Measurements from ENCODE around the gene PPIL1. TPM values are rescaled to one million over a fixed set of nuclear protein-coding genes. Genes with fewer than 3 reads are reported as not detected.

The PPIL1 gene
- total RNA-seq, 2 experiments from 2014 or later = 32.6 to 33.5 TPM

DNA sequence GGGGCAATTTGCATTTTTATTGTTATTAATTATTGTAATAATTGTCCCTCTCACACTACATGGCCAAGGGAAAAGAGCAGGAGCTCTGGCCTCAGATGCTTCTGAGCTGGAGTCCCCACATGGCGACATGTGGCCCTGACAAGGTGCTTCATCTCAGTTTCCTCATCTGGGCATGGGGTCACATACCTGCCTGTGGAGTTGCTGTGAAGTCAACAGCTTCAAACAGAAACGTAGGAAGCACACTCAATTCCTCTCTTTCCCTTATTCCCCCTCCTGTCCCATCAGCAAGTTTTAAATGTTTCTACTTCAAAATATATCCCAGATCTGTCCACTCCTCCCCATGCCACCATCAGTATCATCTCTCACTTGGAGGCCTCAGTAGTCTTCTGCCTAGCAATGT is 44.0 kb downstream of the PPIL1 start:
- ChIA-PET CTCF (interaction anchor here (0.9 to 1.0 kb wide), 2 partner anchors 48 to 55 kb away, joined by 3 read pairs; partner anchors contain the start of gene C6orf89), POLR2A (no interaction called here)
- no peak for ATAC-seq
- Mint-ChIP-seq H3K4me3 (no peak overlapping the region), H3K36me3 (ENCODE audit: low read depth) (no peaks in the 10 kb centered on the region), H3K4me1 (ENCODE audit: low read depth) (peaks cover 15% of the 10 kb centered on the region), H3K27me3 (ENCODE audit: low read depth) (peaks cover 9% of the 10 kb centered on the region), H3K27ac (no peak overlapping the region), H3K9me3 (ENCODE audit: insufficient read depth) (no peaks in the 10 kb centered on the region)
- no peak for DNase-seq

DNA sequence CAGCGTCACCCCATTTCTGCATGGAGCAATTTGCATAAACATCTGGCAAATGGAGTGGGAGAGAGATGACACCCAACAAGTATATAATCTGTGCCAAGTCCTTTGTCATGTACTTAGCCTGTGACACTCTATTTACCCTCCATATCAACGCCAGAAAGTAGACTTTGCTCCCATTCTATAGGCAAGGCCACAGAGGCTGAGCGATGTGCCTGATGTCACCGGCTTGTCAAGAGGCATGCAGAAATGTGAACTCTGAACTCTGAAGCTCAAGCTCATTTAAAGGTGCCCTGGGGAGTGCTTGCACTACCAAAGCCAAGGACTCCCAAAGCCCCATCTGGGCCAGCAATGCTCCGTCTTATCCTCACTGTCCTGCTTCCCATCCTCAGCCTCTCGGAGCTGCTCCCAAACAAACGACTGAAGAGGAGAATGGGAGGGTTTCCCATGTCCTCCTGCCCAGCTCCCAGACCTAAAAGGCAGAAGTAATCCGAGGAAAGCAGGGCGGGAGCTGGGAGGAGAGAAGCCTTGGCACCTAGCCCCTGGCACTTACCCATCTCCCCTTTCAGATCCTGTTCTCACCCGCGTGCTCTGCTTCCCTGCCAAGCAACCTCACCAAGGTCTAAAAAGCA is 44.6 kb downstream of the PPIL1 start:
- Mint-ChIP-seq H3K27ac (no peak overlapping the region), H3K4me1 (ENCODE audit: low read depth) (peaks cover 15% of the 10 kb centered on the region), H3K36me3 (ENCODE audit: low read depth) (no peaks in the 10 kb centered on the region), H3K27me3 (ENCODE audit: low read depth) (peaks cover 5% of the 10 kb centered on the region), H3K4me3 (no peak overlapping the region), H3K9me3 (ENCODE audit: insufficient read depth) (no peaks in the 10 kb centered on the region)
- DNase-seq (no peak), ATAC-seq (no peak)
- POLR2A ChIA-PET = no interaction called here
- CTCF ChIA-PET = interaction anchor here (0.9 to 1.0 kb wide), 2 partner anchors 47 to 55 kb away, joined by 3 read pairs; partner anchors contain the start of gene C6orf89

DNA sequence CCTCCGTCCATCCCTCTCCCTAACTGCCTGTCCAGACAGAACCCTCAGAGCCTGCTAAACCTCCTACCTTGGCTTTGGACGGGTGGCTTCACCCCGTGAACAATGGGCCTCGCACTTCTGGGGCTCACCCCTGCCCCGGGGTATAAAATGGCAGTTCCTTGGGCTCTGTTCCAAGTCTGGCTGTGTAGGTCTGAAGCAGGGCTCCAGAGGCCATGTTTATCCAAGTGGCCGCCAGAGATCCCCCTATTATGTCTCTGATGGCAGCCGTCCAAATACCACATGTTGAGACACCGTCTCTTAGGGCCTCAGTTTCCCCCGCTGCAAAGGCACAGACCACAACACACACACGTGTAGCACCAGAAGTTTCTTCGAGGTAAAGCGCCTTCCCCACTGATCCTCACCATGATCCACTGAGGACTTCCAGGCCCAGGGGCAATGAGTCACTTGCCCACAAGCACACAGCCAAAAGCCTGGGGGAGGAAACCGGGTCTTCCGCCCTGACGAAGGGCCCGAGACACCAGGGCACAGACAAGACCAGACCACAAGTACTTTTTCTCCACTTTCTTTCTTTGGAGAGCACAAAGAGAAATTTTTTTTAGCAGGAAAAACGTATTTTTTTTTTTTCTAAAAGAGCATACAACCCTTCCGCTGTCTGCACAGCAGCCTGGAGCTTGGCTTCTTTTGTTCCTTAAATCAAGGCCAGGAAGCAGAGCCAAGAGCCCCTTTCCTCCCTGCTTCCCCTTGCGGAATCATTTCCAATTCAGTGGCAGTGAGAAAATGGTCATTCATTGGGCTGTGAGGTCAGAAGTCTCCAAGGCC is 47.1 kb downstream of the PPIL1 start:
- Mint-ChIP-seq H3K27ac (peak overlapping the region; percentile 37), H3K4me3 (no peak overlapping the region), H3K4me1 (ENCODE audit: low read depth) (peaks cover 15% of the 10 kb centered on the region), H3K27me3 (ENCODE audit: low read depth) (peaks cover 3% of the 10 kb centered on the region), H3K9me3 (ENCODE audit: insufficient read depth) (no peaks in the 10 kb centered on the region), H3K36me3 (ENCODE audit: low read depth) (no peaks in the 10 kb centered on the region)
- DNase-seq (peak; percentile 52), ATAC-seq (peak; percentile 85)
- POLR2A ChIA-PET = no interaction called here
- CTCF ChIA-PET = no interaction called here

DNA sequence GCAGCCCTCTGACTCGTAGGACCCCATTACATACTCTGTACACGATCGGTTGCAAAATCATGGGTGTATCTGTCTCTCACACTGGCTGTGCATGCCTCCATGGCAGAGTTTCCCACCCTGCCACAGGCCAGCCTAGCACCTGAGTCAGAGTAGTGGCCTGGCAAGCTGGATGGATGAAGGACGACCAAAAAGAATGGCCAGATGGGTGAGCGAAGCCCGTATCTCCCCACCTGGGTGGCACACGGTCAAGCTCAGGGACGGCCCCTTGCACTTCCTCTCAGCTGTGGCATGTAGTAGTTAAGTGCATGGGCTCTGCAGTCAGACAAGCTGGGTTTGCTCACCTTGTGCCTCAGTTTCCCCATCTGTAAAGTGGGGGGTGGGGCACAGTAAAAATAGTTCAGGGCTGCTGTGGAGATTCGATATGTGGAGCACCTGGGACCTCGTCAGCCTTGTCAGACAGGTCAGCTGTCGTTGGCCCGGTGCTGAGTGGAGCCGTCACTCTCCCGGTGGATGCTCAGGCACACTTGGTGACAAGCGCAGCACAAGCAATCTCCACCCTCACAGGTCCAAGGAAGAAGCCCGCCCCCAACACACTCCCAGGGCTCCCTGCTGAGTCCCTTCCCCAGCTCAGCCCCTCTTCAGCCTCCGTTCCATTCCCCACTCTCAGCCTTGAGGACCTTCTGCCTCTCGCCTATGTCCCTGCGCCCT is 47.9 kb downstream of the PPIL1 start:
- CTCF ChIA-PET = interaction anchor here (0.8 kb wide), 1 partner anchor 44 kb away, joined by 4 read pairs; no protein-coding TSS in a partner anchor
- Mint-ChIP-seq H3K4me3 (no peak overlapping the region), H3K27ac (no peak overlapping the region), H3K4me1 (ENCODE audit: low read depth) (peaks cover 18% of the 10 kb centered on the region), H3K27me3 (ENCODE audit: low read depth) (peaks cover 3% of the 10 kb centered on the region), H3K36me3 (ENCODE audit: low read depth) (no peaks in the 10 kb centered on the region), H3K9me3 (ENCODE audit: insufficient read depth) (no peaks in the 10 kb centered on the region)
- no peak for DNase-seq
- POLR2A ChIA-PET = no interaction called here
- no peak for ATAC-seq

DNA sequence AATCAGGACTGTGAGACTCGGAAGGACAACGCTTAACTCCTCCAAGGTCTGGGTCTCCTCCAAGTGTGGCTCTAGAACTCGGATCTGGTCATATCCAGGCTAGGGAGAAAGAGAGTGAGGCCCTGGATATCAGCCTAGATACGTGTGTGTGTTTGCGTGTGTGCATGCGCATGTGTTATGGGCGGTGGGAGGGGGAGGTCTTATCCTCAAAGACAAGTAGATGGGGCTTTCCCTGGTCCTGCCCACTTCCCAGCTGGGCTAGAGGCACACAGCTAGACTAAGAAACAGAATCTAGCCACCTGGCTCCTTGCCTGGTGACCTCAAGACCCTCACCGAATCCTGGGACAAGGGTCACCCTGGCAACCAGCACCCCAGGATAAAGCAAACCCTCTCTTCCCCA is 48.6 kb downstream of the PPIL1 start:
- Mint-ChIP-seq H3K27ac (no peak overlapping the region), H3K4me3 (no peak overlapping the region), H3K9me3 (ENCODE audit: insufficient read depth) (no peaks in the 10 kb centered on the region), H3K4me1 (ENCODE audit: low read depth) (peaks cover 25% of the 10 kb centered on the region), H3K36me3 (ENCODE audit: low read depth) (no peaks in the 10 kb centered on the region), H3K27me3 (ENCODE audit: low read depth) (peaks cover 3% of the 10 kb centered on the region)
- ATAC-seq = no peak
- ChIA-PET POLR2A (no interaction called here), CTCF (interaction anchor here (0.8 to 0.9 kb wide), 2 partner anchors 43 to 192 kb away, joined by 3 to 4 read pairs; no protein-coding TSS in a partner anchor)
- DNase-seq = no peak

DNA sequence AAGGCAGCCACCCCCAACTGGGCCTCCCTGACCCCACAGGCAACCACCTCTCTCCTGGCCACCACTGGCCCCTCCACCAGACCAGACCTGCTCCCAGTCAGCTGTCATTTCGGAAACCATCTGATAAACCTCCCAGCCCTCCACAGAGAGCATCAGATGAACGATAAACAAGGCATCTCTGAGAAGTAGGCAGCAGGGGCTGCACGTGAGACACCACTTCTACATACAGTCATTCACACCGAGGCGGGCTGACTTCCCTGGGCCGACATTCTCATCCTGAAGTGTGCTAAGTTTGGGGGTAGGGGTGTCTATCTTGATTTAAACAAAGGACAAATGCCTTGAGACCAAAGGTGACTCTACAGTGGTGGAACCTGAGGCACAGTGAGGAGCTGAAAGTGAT is 49.2 kb downstream of the PPIL1 start:
- H3K4me1 Mint-ChIP-seq (ENCODE audit: low read depth) = peaks cover 29% of the 10 kb centered on the region
- ATAC-seq (no peak), DNase-seq (no peak)
- CTCF ChIA-PET = interaction anchor here (0.8 to 1.1 kb wide), 3 partner anchors 43 to 193 kb away, joined by 3 to 4 read pairs (median 3); no protein-coding TSS in a partner anchor
- no peak overlapping the region for H3K4me3 Mint-ChIP-seq
- H3K9me3 Mint-ChIP-seq (ENCODE audit: insufficient read depth) = no peaks in the 10 kb centered on the region
- POLR2A ChIA-PET = no interaction called here
- no peaks in the 10 kb centered on the region for H3K27me3 Mint-ChIP-seq (ENCODE audit: low read depth)
- H3K27ac Mint-ChIP-seq = no peak overlapping the region
- H3K36me3 Mint-ChIP-seq (ENCODE audit: low read depth) = no peaks in the 10 kb centered on the region

DNA sequence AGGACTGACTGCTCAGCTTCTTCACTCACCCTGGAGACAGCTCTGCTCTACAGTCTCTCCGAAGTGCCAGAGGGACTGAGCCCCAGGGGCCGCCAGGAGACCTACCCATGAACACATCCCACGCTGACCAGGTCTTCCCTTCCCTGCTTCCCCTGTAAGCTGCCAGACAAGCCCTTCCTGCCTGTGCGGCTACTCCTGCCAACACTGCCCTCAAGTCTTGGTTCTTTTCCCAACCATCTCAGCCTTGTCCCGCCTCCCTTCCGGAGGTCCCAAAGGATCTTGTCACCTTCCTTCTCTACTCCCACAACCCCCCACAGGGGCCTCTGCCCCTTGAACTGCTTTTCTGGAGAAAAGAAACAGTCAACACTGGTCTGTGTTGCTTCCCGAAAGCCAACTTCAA is 50.4 kb downstream of the PPIL1 start:
- Mint-ChIP-seq H3K27me3 (ENCODE audit: low read depth) (no peaks in the 10 kb centered on the region), H3K27ac (no peak overlapping the region), H3K36me3 (ENCODE audit: low read depth) (no peaks in the 10 kb centered on the region), H3K9me3 (ENCODE audit: insufficient read depth) (no peaks in the 10 kb centered on the region), H3K4me3 (no peak overlapping the region), H3K4me1 (ENCODE audit: low read depth) (peaks cover 29% of the 10 kb centered on the region)
- DNase-seq (no peak), ATAC-seq (no peak)
- ChIA-PET CTCF (interaction anchor here (1.0 to 1.1 kb wide), 1 partner anchor 41 kb away, joined by 3 read pairs; no protein-coding TSS in a partner anchor), POLR2A (no interaction called here)

DNA sequence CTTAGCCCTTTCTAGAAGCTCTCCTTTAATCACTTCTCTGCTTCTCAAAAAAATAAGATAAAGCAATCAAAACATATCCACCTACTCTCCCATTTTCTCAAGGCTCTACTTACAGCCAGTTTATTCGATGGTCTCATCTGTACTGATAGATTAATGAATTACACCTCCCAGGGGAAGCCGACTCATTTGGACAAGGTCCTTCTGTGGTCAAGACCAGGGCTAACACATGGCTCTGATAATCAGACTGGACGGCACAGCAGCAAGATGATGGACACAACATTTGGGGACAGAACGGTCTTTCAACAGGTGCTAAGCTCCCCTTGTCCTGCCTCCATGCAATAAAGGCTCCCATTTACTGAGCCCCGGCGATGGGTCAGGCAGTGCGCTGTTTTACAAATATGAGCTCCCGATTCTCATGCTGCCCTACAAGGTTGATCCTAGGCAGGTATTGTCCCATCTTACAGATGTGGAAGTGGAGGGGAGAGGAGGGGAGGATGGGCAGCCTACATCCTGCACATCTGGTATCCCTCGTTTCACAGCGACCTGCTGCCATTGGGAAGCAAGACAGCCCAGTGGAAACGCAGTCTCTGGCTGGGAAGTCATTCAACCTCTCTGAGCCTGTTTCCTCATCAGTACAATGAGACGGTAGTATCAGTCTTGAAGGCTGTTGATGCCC is 51.0 kb downstream of the PPIL1 start:
- no peak for DNase-seq
- ATAC-seq = no peak
- ChIA-PET CTCF (interaction anchor here (1.0 kb wide), 1 partner anchor 41 kb away, joined by 3 read pairs; no protein-coding TSS in a partner anchor), POLR2A (no interaction called here)
- H3K4me3 Mint-ChIP-seq = no peak overlapping the region
- H3K9me3 Mint-ChIP-seq (ENCODE audit: insufficient read depth) = no peaks in the 10 kb centered on the region
- H3K27me3 Mint-ChIP-seq (ENCODE audit: low read depth) = no peaks in the 10 kb centered on the region
- no peak overlapping the region for H3K27ac Mint-ChIP-seq
- H3K4me1 Mint-ChIP-seq (ENCODE audit: low read depth) = peaks cover 29% of the 10 kb centered on the region
- H3K36me3 Mint-ChIP-seq (ENCODE audit: low read depth) = no peaks in the 10 kb centered on the region

DNA sequence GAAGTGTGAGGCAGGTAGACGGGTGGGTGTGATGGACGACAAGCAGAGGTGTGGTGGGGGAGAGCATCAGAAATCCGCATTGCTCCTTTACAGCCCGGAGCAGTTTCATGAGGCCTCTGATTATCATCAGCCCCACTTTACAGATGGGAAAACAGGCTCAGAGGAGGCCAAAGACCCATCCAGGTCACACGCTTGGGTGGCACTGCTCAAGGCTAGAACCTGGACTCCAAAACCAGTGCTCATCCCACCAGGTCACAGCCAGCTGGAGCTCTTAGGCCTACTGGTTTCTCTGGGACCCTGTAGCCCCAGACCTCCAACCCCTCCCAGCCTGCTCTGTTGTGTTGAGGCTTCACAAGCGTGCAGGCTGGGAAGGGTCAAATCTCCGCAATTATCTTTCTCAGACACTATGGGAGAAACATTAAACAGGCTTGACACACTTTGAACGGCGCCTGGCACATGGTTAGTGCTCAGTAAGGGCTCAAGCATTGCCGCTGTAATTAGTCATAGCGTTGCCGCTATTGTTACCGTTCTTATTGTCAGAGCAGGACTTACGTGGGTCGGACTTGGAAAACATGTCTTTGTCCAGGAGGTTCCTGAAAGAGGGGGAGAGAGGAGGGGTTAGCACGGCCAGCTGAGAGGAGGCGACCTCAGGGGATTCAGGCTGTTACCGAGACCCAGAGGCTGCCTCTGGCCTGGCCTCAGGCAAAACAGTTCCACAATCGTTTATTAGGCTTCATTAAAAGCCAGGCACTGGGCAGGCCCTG is 51.9 kb downstream of the PPIL1 start:
- POLR2A ChIA-PET = no interaction called here

DNA sequence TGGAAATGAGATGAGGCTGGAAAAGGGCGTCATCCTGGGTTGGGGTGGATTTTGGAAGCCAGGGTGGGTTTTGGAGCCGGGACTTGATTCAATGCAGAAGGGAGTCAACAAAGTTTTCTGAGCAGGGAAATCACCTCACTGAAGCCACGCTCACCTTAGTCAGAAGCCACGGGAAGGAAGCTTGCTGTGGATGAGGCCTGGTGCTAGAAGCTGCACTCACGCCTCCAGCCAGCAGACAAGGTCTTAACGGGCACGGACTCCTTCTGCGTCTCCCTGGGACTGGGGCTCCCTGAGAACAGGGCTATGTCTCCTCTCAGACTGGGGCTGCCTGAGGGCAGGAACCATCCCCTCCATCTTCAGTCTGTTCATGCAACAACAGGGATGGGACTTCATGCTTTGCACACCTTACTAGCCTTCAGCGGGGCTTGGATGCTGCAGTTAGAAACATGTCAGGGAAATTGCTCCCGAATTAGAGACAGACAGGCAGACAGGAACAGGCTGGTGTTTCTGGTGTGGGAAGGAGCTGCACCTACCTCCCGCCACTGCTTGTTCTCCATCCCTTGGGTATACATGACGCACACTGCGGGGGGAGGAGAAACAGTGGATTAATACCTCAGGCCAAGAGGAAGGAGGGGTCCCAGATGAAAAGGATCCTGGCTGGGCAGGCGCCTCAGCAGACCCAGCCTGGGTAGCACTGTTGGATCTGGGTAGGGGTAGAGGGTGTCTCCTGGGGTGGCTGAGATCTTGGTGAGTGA is 52.8 kb downstream of the PPIL1 start:
- Mint-ChIP-seq H3K4me1 (ENCODE audit: low read depth) (peaks cover 14% of the 10 kb centered on the region), H3K4me3 (no peak overlapping the region), H3K27ac (no peak overlapping the region), H3K27me3 (ENCODE audit: low read depth) (peaks cover 3% of the 10 kb centered on the region), H3K9me3 (ENCODE audit: insufficient read depth) (no peaks in the 10 kb centered on the region), H3K36me3 (ENCODE audit: low read depth) (no peaks in the 10 kb centered on the region)
- ChIA-PET POLR2A (no interaction called here), CTCF (no interaction called here)
- ATAC-seq (peak; percentile 61), DNase-seq (peak; percentile 39)

More for the DNA sequence above, 51.9 kb downstream of the PPIL1 start:
- Mint-ChIP-seq H3K27ac (no peak overlapping the region), H3K27me3 (ENCODE audit: low read depth) (no peaks in the 10 kb centered on the region), H3K4me3 (no peak overlapping the region), H3K9me3 (ENCODE audit: insufficient read depth) (no peaks in the 10 kb centered on the region), H3K36me3 (ENCODE audit: low read depth) (no peaks in the 10 kb centered on the region), H3K4me1 (ENCODE audit: low read depth) (peaks cover 24% of the 10 kb centered on the region)
- DNase-seq = no peak
- ATAC-seq = no peak
- CTCF ChIA-PET = no interaction called here

Data from activated CD8-positive, alpha-beta T cell treated with anti-CD3 and anti-CD28 coated beads, Interleukin-2, amount 10 ng/mL, durations not matched to agents 7 days and 5 days (primary cell).